MM.1S (cell line): ENCODE results near the gene MCF2L2.

Source experiments
- EZH2phosphoT487 ChIP-seq: fragments of 300-600 bp; sonication (generic); IDR thresholded peaks from 2 replicates; pipeline ENCODE4 v1.6.1; 2018; ENCODE audit warnings: antibody characterized with exemption, low read length
- TF ChIP-seq, protein P1 (sequence below): fragments of 300-600 bp; sonication (generic); IDR thresholded peaks from 2 replicates; pipeline ENCODE4 v1.5.1; 2016; ENCODE audit warnings: antibody characterized with exemption, low read length, mixed read lengths

DNA sequence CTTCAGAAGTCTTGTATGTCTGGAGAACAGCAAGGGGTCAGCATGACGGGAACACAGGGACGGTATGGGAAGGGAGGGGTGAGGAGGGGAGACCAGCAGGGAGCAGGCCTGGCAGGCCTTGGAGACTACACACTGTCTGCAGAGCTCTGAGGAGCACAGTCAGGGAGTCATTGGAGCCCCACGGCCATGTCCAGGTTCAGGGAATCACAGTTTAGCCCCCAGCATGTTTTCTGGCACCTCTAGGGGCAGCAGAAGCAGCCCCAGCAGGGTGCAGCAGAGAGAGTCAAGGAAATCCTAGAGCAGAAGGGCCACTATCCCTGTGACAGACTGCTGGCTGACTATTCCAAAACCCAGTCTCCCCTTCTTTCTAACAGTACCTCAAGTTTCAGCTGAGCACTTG, 269.1 kb downstream of the MCF2L2 start:
- TF ChIP-seq, protein P1, sequence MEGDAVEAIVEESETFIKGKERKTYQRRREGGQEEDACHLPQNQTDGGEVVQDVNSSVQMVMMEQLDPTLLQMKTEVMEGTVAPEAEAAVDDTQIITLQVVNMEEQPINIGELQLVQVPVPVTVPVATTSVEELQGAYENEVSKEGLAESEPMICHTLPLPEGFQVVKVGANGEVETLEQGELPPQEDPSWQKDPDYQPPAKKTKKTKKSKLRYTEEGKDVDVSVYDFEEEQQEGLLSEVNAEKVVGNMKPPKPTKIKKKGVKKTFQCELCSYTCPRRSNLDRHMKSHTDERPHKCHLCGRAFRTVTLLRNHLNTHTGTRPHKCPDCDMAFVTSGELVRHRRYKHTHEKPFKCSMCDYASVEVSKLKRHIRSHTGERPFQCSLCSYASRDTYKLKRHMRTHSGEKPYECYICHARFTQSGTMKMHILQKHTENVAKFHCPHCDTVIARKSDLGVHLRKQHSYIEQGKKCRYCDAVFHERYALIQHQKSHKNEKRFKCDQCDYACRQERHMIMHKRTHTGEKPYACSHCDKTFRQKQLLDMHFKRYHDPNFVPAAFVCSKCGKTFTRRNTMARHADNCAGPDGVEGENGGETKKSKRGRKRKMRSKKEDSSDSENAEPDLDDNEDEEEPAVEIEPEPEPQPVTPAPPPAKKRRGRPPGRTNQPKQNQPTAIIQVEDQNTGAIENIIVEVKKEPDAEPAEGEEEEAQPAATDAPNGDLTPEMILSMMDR = peak; percentile 43
- no peak for TF ChIP-seq EZH2phosphoT487
